ENCODE data around the gene PERM1. TPM values are rescaled to one million over a fixed set of nuclear protein-coding genes. Genes with fewer than 3 reads are reported as not detected.

PERM1 gene
- total and polyA plus RNA-seq, 2 of the 13 experiments (the other 11 are each of a cell fraction or from before 2014, with no cell fraction given) = 0.04 to 0.29 TPM

DNA sequence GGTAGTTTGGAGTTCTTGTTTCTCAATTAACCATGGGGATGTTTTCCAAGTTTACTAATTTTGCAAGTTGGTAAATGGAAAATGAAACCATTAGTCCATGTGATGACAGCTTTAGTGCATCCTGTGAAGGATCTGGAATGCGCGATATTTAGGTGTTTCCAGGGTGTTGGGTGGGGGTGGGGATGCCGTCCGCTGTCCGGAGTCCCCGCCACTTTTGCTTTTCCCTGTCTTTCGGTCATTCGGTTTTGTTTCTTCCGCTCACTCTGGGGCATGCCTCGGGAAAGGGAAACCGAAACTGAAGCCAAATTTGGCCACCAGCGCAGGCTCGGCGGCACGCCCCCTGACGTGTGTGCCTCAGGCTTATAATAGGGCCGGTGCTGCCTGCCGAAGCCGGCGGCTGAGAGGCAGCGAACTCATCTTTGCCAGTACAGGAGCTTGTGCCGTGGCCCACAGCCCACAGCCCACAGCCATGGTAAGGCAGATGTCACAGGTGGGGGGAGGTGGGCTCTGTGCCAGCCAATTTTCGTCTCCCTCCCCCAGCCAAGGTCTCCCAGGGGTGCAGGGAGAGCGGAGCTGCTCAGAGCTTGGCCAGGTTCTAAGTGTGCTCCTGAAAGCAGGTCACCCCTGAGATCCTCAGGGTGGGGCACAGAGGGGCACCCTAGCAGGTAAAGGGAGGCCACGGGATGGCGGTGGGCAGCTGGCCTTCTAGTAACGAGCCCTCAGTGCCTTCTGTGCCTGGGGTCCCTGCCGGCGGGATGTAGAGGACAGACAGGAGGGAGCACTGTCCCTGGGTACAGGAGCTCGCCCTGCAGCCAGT, 31.4 kb upstream of the PERM1 start, which contains the start of gene ISG15 (continued):
- TF ChIP-seq ZSCAN5A (CRISPR knock-in tag; IDR thresholded peaks at IDR 0.05; ENCODE audit: borderline replicate concordance) (no peak), MBNL3 (CRISPR knock-in tag; conservative IDR thresholded peaks at IDR 0.05) (no peak), ZNF883 (CRISPR knock-in tag; IDR thresholded peaks at IDR 0.05; ENCODE audit: not compliant biosample characterization) (peak; percentile 82), FOXO1 (CRISPR knock-in tag; IDR thresholded peaks at IDR 0.05) (peak; percentile 55), ZNF552 (CRISPR knock-in tag; IDR thresholded peaks at IDR 0.05; ENCODE audit: borderline replicate concordance) (no peak), GTF2F1 (IDR thresholded peaks at IDR 0.05; ENCODE audit: low read length) (no peak), FOXA3 (CRISPR knock-in tag; IDR thresholded peaks at IDR 0.05) (peak; percentile 32; the same call in 1 of the 2 replicates), HNF4G (IDR thresholded peaks at IDR 0.05; ENCODE audit: borderline replicate concordance, low read depth, low read length) (no peak), HNF4G (CRISPR knock-in tag; IDR thresholded peaks at IDR 0.05; ENCODE audit: borderline replicate concordance, low read depth) (no peak), ASH2L (IDR thresholded peaks at IDR 0.05; ENCODE audit: insufficient read length, low read depth, low read length) (peak; percentile 46), ZNF451 (CRISPR knock-in tag; IDR thresholded peaks at IDR 0.05) (no peak), POLR2G (IDR thresholded peaks at IDR 0.05; ENCODE audit: low read depth, low read length) (peak; percentile 71; the same call in 1 of the 2 replicates), ZBTB26 (CRISPR knock-in tag; IDR thresholded peaks at IDR 0.05; ENCODE audit: borderline replicate concordance) (peak; percentile 46; the same call in 1 of the 2 replicates), NFIB (CRISPR knock-in tag; IDR thresholded peaks at IDR 0.05; ENCODE audit: borderline replicate concordance) (no peak), TRIM24 (CRISPR knock-in tag; IDR thresholded peaks at IDR 0.05) (no peak), PRDM15 (CRISPR knock-in tag; IDR thresholded peaks at IDR 0.05) (no peak), MTA1 (CRISPR knock-in tag; IDR thresholded peaks at IDR 0.05; ENCODE audit: borderline replicate concordance) (peak; percentile 47; the same call in 1 of the 2 replicates), ZNF747 (CRISPR knock-in tag; IDR thresholded peaks at IDR 0.05; ENCODE audit: borderline replicate concordance) (peak; percentile 55; the same call in 1 of the 2 replicates), XRCC5 (optimal IDR thresholded peaks at IDR 0.05; ENCODE audit: low read length) (no peak), PRPF4 (IDR thresholded peaks at IDR 0.05; ENCODE audit: low read depth, low read length, poor library complexity, severe bottlenecking) (no peak), KDM3A (CRISPR knock-in tag; IDR thresholded peaks at IDR 0.05; ENCODE audit: low read depth) (no peak; the same call in 1 of the 2 replicates), CENPX (CRISPR knock-in tag; IDR thresholded peaks at IDR 0.05) (no peak)
- TF ChIP-seq, protein P1, sequence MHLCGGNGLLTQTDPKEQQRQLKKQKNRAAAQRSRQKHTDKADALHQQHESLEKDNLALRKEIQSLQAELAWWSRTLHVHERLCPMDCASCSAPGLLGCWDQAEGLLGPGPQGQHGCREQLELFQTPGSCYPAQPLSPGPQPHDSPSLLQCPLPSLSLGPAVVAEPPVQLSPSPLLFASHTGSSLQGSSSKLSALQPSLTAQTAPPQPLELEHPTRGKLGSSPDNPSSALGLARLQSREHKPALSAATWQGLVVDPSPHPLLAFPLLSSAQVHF (CRISPR knock-in tag; IDR thresholded peaks at IDR 0.05) = no peak
